ENCODE data around the gene ZNF577. TPM values are rescaled to one million over a fixed set of nuclear protein-coding genes. Genes with fewer than 3 reads are reported as not detected.

Gene ZNF577
- total and polyA plus RNA-seq, 2 donors (not counting 3 experiments of a cell fraction or from before 2014, with no cell fraction given) = 4.0 to 4.7 TPM

GRCh38 chr19:51884713-51885112 is 3.0 kb downstream of the ZNF577 start:
- Histone ChIP-seq H3K27ac (ENCODE audit: insufficient read depth, low read depth, low read length) (no peak overlapping the region), H2AFZ (ENCODE audit: low read depth, low read length) (no peak overlapping the region), H3K9ac (replicated peaks; ENCODE audit: extremely low read depth, insufficient read depth, low read length) (no peak overlapping the region), H3K36me3 (ENCODE audit: control insufficient read depth in 2 of 2, extremely low read depth in 1 of 2, insufficient read depth in 2 of 2, low read length in 2 of 2) (no peaks in the 10 kb centered on the region), H4K20me1 (replicated peaks; ENCODE audit: control insufficient read depth, extremely low read depth, insufficient read depth, low read length) (no peaks in the 10 kb centered on the region), H3K9me1 (replicated peaks; ENCODE audit: control insufficient read depth, extremely low read depth, insufficient read depth, low read length) (no peaks in the 10 kb centered on the region), H3K79me2 (ENCODE audit: control insufficient read depth, insufficient read depth, low read length) (no peaks in the 10 kb centered on the region), H3K4me3 (replicated peaks in 1 of 3; ENCODE audit: insufficient read depth in 1 of 3, low read depth in 1 of 3, low read length in 3 of 3) (no peak overlapping the region), H3K9me3 (replicated peaks; ENCODE audit: control insufficient read depth, insufficient read depth, low read length) (peaks cover 5% of the 10 kb centered on the region), H3K4me1 (ENCODE audit: control insufficient read depth, extremely low read depth, insufficient read depth, low read length) (no peaks in the 10 kb centered on the region), H3K4me2 (ENCODE audit: insufficient read depth, low read length) (no peak overlapping the region), H3K27me3 (ENCODE audit: control insufficient read depth in 2 of 2, insufficient read depth in 2 of 2, low read length in 2 of 2) (no peaks in the 10 kb centered on the region)
- DNase-seq (ENCODE audit: low read depth, low spot score) (no peak), FAIRE-seq (no peak)
- TF ChIP-seq EZH2 (IDR thresholded peaks at IDR 0.05; ENCODE audit: borderline replicate concordance, low read depth, low read length, severe bottlenecking) (no peak), FOS (IDR thresholded peaks at IDR 0.05; ENCODE audit: borderline replicate concordance, insufficient read depth, low read length) (no peak), POLR2AphosphoS5 (IDR thresholded peaks at IDR 0.05; ENCODE audit: insufficient read depth, low read depth, low read length) (no peak), MAX (IDR thresholded peaks at IDR 0.05; ENCODE audit: insufficient read depth, insufficient read length) (no peak), GATA2 (IDR thresholded peaks at IDR 0.05; ENCODE audit: insufficient read depth, insufficient read length, low read depth, low read length) (no peak)
- ChIA-PET POLR2A (no interaction called here), CTCF (interaction anchor here (0.6 kb wide), 1 partner anchor 111 kb away, joined by 3 read pairs; no protein-coding TSS in a partner anchor)
- BruUV-seq (replicated peaks) = no TSS peak
- dilution Hi-C loops (cut with MboI; ENCODE audit: extremely low pct_ligation_motif_present, low sequenced_read_pairs) = no loop called here
- intact Hi-C loops (cut with micrococcal nuclease) = no loop called here

DNA sequence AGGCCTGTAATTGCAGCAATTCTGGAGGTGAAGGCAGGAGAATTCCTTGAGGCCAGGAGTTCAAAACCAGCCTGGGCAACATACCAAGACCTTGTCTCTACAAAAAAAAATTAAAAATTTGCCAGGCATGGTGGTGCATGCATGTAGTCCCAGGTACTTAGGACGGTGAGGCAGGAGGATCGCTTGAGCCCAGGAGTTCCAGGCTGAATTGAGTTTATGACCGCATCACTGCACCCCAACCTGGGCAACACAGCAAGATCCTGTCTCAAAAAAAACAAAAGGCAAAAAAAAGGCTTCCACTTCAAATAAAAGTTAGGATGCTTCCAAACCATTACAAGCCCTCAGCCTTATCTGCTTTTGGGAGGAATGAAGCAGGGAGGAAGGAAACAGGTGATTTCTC is 5.2 kb downstream of the ZNF577 start:
- no peak overlapping the region for H3K4me2 ChIP-seq (ENCODE audit: insufficient read depth, low read length)
- no peaks in the 10 kb centered on the region for H3K4me1 ChIP-seq (ENCODE audit: control insufficient read depth, extremely low read depth, insufficient read depth, low read length)
- dilution Hi-C loops (cut with MboI; ENCODE audit: extremely low pct_ligation_motif_present, low sequenced_read_pairs) (no loop called here), intact Hi-C loops (cut with micrococcal nuclease) (no loop called here)
- POLR2A ChIA-PET = no interaction called here
- H3K36me3 ChIP-seq (ENCODE audit: control insufficient read depth in 2 of 2, extremely low read depth in 1 of 2, insufficient read depth in 2 of 2, low read length in 2 of 2) = no peaks in the 10 kb centered on the region
- no peak overlapping the region for H3K4me3 ChIP-seq (replicated peaks in 1 of 3; ENCODE audit: insufficient read depth in 1 of 3, low read depth in 1 of 3, low read length in 3 of 3)
- H3K9me1 ChIP-seq (replicated peaks; ENCODE audit: control insufficient read depth, extremely low read depth, insufficient read depth, low read length) = no peaks in the 10 kb centered on the region
- CTCF ChIA-PET = no interaction called here
- BruUV-seq (replicated peaks) = no TSS peak
- no peak overlapping the region for H2AFZ ChIP-seq (ENCODE audit: low read depth, low read length)
- H3K27ac ChIP-seq (ENCODE audit: insufficient read depth, low read depth, low read length) = no peak overlapping the region
- H3K27me3 ChIP-seq (ENCODE audit: control insufficient read depth in 2 of 2, insufficient read depth in 2 of 2, low read length in 2 of 2) = no peaks in the 10 kb centered on the region
- DNase-seq (ENCODE audit: low read depth, low spot score) (no peak), FAIRE-seq (no peak)
- no peaks in the 10 kb centered on the region for H3K79me2 ChIP-seq (ENCODE audit: control insufficient read depth, insufficient read depth, low read length)
- no peak overlapping the region for H3K9ac ChIP-seq (replicated peaks; ENCODE audit: extremely low read depth, insufficient read depth, low read length)
- H4K20me1 ChIP-seq (replicated peaks; ENCODE audit: control insufficient read depth, extremely low read depth, insufficient read depth, low read length) = no peaks in the 10 kb centered on the region
- TF ChIP-seq FOS (IDR thresholded peaks at IDR 0.05; ENCODE audit: borderline replicate concordance, insufficient read depth, low read length) (no peak), JUN (IDR thresholded peaks at IDR 0.05; ENCODE audit: borderline replicate concordance, insufficient read depth, insufficient read length, low read depth) (no peak), POLR2AphosphoS5 (IDR thresholded peaks at IDR 0.05; ENCODE audit: insufficient read depth, low read depth, low read length) (no peak), MYC (IDR thresholded peaks at IDR 0.05; ENCODE audit: low read depth, low read length) (no peak), CTCF (IDR thresholded peaks at IDR 0.05; ENCODE audit: extremely low read depth in 1 of 2, insufficient read depth in 1 of 2, low read depth in 1 of 2, low read length in 2 of 2) (no peak), EZH2 (IDR thresholded peaks at IDR 0.05; ENCODE audit: borderline replicate concordance, low read depth, low read length, severe bottlenecking) (no peak), GATA2 (IDR thresholded peaks at IDR 0.05; ENCODE audit: insufficient read depth, insufficient read length, low read depth, low read length) (no peak), POLR2A (IDR thresholded peaks at IDR 0.05; ENCODE audit: low read depth, low read length) (no peak), MAX (IDR thresholded peaks at IDR 0.05; ENCODE audit: insufficient read depth, insufficient read length) (no peak)
- H3K9me3 ChIP-seq (replicated peaks; ENCODE audit: control insufficient read depth, insufficient read depth, low read length) = no peaks in the 10 kb centered on the region

Measured in endothelial cell of umbilical vein (primary cell).